Psoas muscle (tissue), 8 donors: Measurements from ENCODE around the gene CAMTA1. TPM values are rescaled to one million over a fixed set of nuclear protein-coding genes. Genes with fewer than 3 reads are reported as not detected.

ENCODE experiments used
- ATAC-seq, 4 donors: fragments of 200-7000 bp; cut with Tn5 transposase; one replicate each; pipeline ENCODE4 v1.9.1; 2020; ENCODE audit warnings: moderate library complexity in 3 of 4, mild to moderate bottlenecking in 2 of 4
- DNase-seq, 2 donors: peaks; one replicate each; pipeline ENCODE4 v3.0.0-alpha.2; 2020
- H3K27ac ChIP-seq: fragments of 200-600 bp; one replicate; pipeline ENCODE4 v1.8.0; 2022
- H3K27me3 ChIP-seq, 3 donors: fragments of 200-600 bp in 1 of 3; one replicate each; pipeline versions ENCODE4 v1.6.1 to v1.8.0; 2013 to 2022; ENCODE audit warnings: low read length in 2 of 3, mild to moderate bottlenecking in 2 of 3, moderate library complexity in 1 of 3; ENCODE audit not compliant: insufficient read depth in 3 of 3
- H3K36me3 ChIP-seq, 2 donors: fragments of 200-600 bp in 1 of 2; one replicate each; pipeline versions ENCODE4 v1.6.1 to v1.8.0; 2013 to 2022; ENCODE audit warnings: low read depth in 1 of 2, mild to moderate bottlenecking in 1 of 2, moderate library complexity in 1 of 2; ENCODE audit not compliant: insufficient read depth in 1 of 2
- H3K4me1 ChIP-seq: fragments of 200-600 bp; one replicate; pipeline ENCODE4 v1.8.0; 2022
- H3K4me3 ChIP-seq: fragments of 200-600 bp; one replicate; pipeline ENCODE4 v1.8.0; 2022; ENCODE audit warnings: mild to moderate bottlenecking
- H3K9me3 ChIP-seq: fragments of 200-600 bp; one replicate; pipeline ENCODE4 v1.8.0; 2022
- CTCF ChIP-seq: fragments of 200-600 bp; IDR thresholded peaks from one replicate; pipeline ENCODE4 v1.8.0; 2022; ENCODE audit warnings: antibody characterized with exemption
- WGBS, 3 donors: extraction: QIAGEN DNeasy Blood & Tissue Kit; methylation state at CpG; one replicate each; pipeline versions ENCODE4 v1.1.6 to v1.1.7; 2013; 5-methylcytosine and 5-hydroxymethylcytosine counted together
- intact Hi-C, 2 donors: fragments of 100-400 bp; cut with DNase I; formaldehyde crosslinking; loops; one replicate each; pipeline versions ENCODE4 v1.11.0 to v1.14.2; 2022
- polyA plus RNA-seq, 3 donors: library from polyadenylated mRNA; stranded (reverse); fragments of 200-250 nt; gene quantifications; one replicate each; pipeline ENCODE4 v1.2.3, GENCODE V29; 2013
- total RNA-seq, 4 donors: library from RNA; stranded (reverse); fragmentation: NEBNext Ultra II Directional in 2 of 4; extraction: Animal tissue kit (Norgen Biotek cat#: 25700) in 2 of 4; gene quantifications; one replicate each; pipeline versions ENCODE4 v1.2.1 to v1.2.4, GENCODE V29; 2021 to 2023
- donor health status: healthy with polysubstance abuse.
- donor health status: DM: no; HTN: no; CAD: no; lungs with moderate emphysema.
- donor health status: Bipolar disorder and iron deficiency.
- donor health status: healthy.
- donor health status: DM: yes; HTN: yes; CAD: no.
- donor health status: DM: no; HTN: no; CAD: no.
- donor health status: DM: no; HTN: no; CAD: no.
- donor health status: DM: yes; HTN: yes; CAD: no.

The CAMTA1 gene
- total and polyA plus RNA-seq, 7 donors, result 64.6 to 206 (median 76.5) TPM

GRCh38 chr1:7177021-7177420, 391.8 kb downstream of the CAMTA1 start:
- TF ChIP-seq CTCF, result no peak
- Histone ChIP-seq H3K27me3 (peaks cover 0 to 10% (median 6%) of the 10 kb centered on the region in 3 donors), H3K4me3 (no peak overlapping the region), H3K27ac (no peak overlapping the region), H3K36me3 (no peaks in the 10 kb centered on the region), H3K9me3 (peaks cover 5% of the 10 kb centered on the region), H3K4me1 (no peaks in the 10 kb centered on the region)
- no peak for DNase-seq
- intact Hi-C loops, result no loop called here
- 85 to 92% (median 91%) methylated on average over 3 of the region's 3 CpGs for WGBS, 3 donors
- no peak for ATAC-seq

GRCh38 chr1:7177438-7178146, 392.3 kb downstream of the CAMTA1 start:
- no peak overlapping the region for H3K27ac ChIP-seq
- H3K27me3 ChIP-seq, result peaks cover 0 to 10% (median 6%) of the 10 kb centered on the region in 3 donors
- H3K4me3 ChIP-seq, result no peak overlapping the region
- H3K36me3 ChIP-seq, result no peaks in the 10 kb centered on the region
- no peak for TF ChIP-seq CTCF
- peaks cover 5% of the 10 kb centered on the region for H3K9me3 ChIP-seq
- no peaks in the 10 kb centered on the region for H3K4me1 ChIP-seq
- intact Hi-C loops, result no loop called here
- ATAC-seq (no peak), DNase-seq (no peak)
- 55 to 61% (median 58%) methylated on average over 9 of the region's 9 CpGs for WGBS, 3 donors

GRCh38 chr1:7178336-7178735, 393.1 kb downstream of the CAMTA1 start:
- H3K36me3 ChIP-seq, result no peaks in the 10 kb centered on the region
- H3K4me3 ChIP-seq, result no peak overlapping the region
- TF ChIP-seq CTCF, result no peak
- ATAC-seq, result no peak
- no peak overlapping the region for H3K27ac ChIP-seq
- DNase-seq, result no peak
- WGBS, 3 donors, result 52 to 67% (median 55%) methylated on average over 4 of the region's 4 CpGs
- intact Hi-C loops, result no loop called here
- peaks cover 0 to 10% (median 3%) of the 10 kb centered on the region in 3 donors for H3K27me3 ChIP-seq
- no peaks in the 10 kb centered on the region for H3K4me1 ChIP-seq
- peaks cover 5% of the 10 kb centered on the region for H3K9me3 ChIP-seq

GRCh38 chr1:7178741-7179140, 393.5 kb downstream of the CAMTA1 start:
- WGBS, 3 donors, result 55 to 61% (median 60%) methylated on average over 3 of the region's 3 CpGs
- H3K9me3 ChIP-seq, result peaks cover 5% of the 10 kb centered on the region
- ATAC-seq (no peak), DNase-seq (no peak)
- no peaks in the 10 kb centered on the region for H3K36me3 ChIP-seq
- H3K27ac ChIP-seq, result no peak overlapping the region
- H3K27me3 ChIP-seq, result peaks cover 0 to 10% (median 3%) of the 10 kb centered on the region in 3 donors
- no peak for TF ChIP-seq CTCF
- H3K4me3 ChIP-seq, result no peak overlapping the region
- no peaks in the 10 kb centered on the region for H3K4me1 ChIP-seq
- intact Hi-C loops, result no loop called here

GRCh38 chr1:7185721-7186120, 400.5 kb downstream of the CAMTA1 start:
- intact Hi-C loops, result no loop called here
- WGBS, 3 donors, result 70 to 75% (median 71%) methylated on average over 8 of the region's 8 CpGs
- H3K27ac ChIP-seq, result no peak overlapping the region
- H3K36me3 ChIP-seq, result no peaks in the 10 kb centered on the region
- H3K9me3 ChIP-seq, result peaks cover 3% of the 10 kb centered on the region
- TF ChIP-seq CTCF, result no peak
- no peak overlapping the region for H3K4me3 ChIP-seq
- H3K4me1 ChIP-seq, result no peaks in the 10 kb centered on the region
- DNase-seq (no peak), ATAC-seq (no peak)
- H3K27me3 ChIP-seq, result no peaks in the 10 kb centered on the region
